ENCODE data around the gene DNM1L. TPM values are rescaled to one million over a fixed set of nuclear protein-coding genes. Genes with fewer than 3 reads are reported as not detected.

The DNM1L gene
- total RNA-seq, 1 experiment from 2014 or later = 79.8 TPM

GRCh38 chr12:32695787-32696186 lies 16.7 kb downstream of the DNM1L start:
- Histone ChIP-seq H2AFZ (ENCODE audit: low read length) (no peak overlapping the region), H4K20me1 (ENCODE audit: control insufficient read depth, insufficient read depth, insufficient read length) (no peaks in the 10 kb centered on the region), H3K18ac (ENCODE audit: insufficient read length, low read depth, low read length) (no peak overlapping the region), H4K8ac (replicated peaks; ENCODE audit: insufficient read length, low read depth, low read length) (no peak overlapping the region), H4K91ac (ENCODE audit: insufficient read length, low read depth, low read length) (no peak overlapping the region), H3K27ac (ENCODE audit: insufficient read length, low read depth, low read length) (no peak overlapping the region), H2BK15ac (ENCODE audit: low read depth, low read length) (no peak overlapping the region), H3K9ac (ENCODE audit: extremely low read depth, insufficient read length, low read length) (no peak overlapping the region), H3K27me3 (ENCODE audit: insufficient read depth, low read length) (no peaks in the 10 kb centered on the region), H3K23me2 (ENCODE audit: insufficient read length, low read depth, low read length, poor library complexity, severe bottlenecking) (no peaks in the 10 kb centered on the region), H2BK5ac (ENCODE audit: insufficient read length, low read length) (no peak overlapping the region), H3K79me2 (ENCODE audit: insufficient read depth, low read length) (peaks cover 15% of the 10 kb centered on the region; the same call in 1 of the 2 replicates), H3K79me1 (ENCODE audit: insufficient read depth, low read depth, low read length, poor library complexity, severe bottlenecking) (peaks cover 3% of the 10 kb centered on the region), H3K56ac (ENCODE audit: insufficient read length, low read depth, low read length) (no peak overlapping the region), H3K4me2 (ENCODE audit: insufficient read depth, insufficient read length, low read length) (no peak overlapping the region), H3K4me1 (ENCODE audit: insufficient read depth, low read length) (peaks cover 3% of the 10 kb centered on the region; the same call in 1 of the 2 replicates), H3K4ac (ENCODE audit: low read depth, low read length) (no peak overlapping the region), H3K23ac (ENCODE audit: insufficient read length, low read depth, low read length) (no peak overlapping the region), H3K9me3 (ENCODE audit: control insufficient read depth, low read depth, low read length) (no peaks in the 10 kb centered on the region), H2BK12ac (ENCODE audit: insufficient read length, low read depth, low read length) (no peak overlapping the region), H4K5ac (ENCODE audit: insufficient read length, low read depth, low read length) (no peak overlapping the region), H2BK20ac (ENCODE audit: low read depth, low read length, poor library complexity, severe bottlenecking) (no peak overlapping the region), H2AK5ac (ENCODE audit: insufficient read length, low read length) (no peak overlapping the region), H3T11ph (ENCODE audit: low read length) (no peak overlapping the region), H2BK120ac (ENCODE audit: low read depth, low read length, poor library complexity, severe bottlenecking) (no peak overlapping the region), H3K14ac (ENCODE audit: insufficient read depth, low read length) (no peak overlapping the region)
- Mint-ChIP-seq H3K9me3 (peaks cover 10 to 13% of the 10 kb centered on the region in 2 experiments), H3K27me3 (ENCODE audit: low read depth) (no peaks in the 10 kb centered on the region), H3K27ac (no peak overlapping the region), H3K36me3 (ENCODE audit: insufficient read depth in 1 of 3, low read depth in 3 of 3) (peaks cover 12 to 32% (median 32%) of the 10 kb centered on the region in 3 experiments), H3K4me3 (no peak overlapping the region), H3K4me1 (peaks cover 16 to 18% of the 10 kb centered on the region in 2 experiments)
- DNase-seq = no peak
- no peak for TF ChIP-seq CTCF (conservative IDR thresholded peaks at IDR 0.05)
- WGBS (ENCODE audit: extremely low coverage, insufficient read length, low lambda C conversion rate) = no CpG with 5 or more reads among the region's 3 CpGs

Measured in H9 (cell line).